ENCODE results near the gene GPR18. TPM values are rescaled to one million over a fixed set of nuclear protein-coding genes. Genes with fewer than 3 reads are reported as not detected.

GPR18 gene
- total RNA-seq, 1 experiment from 2014 or later = not detected

- TF ChIP-seq, protein P1, sequence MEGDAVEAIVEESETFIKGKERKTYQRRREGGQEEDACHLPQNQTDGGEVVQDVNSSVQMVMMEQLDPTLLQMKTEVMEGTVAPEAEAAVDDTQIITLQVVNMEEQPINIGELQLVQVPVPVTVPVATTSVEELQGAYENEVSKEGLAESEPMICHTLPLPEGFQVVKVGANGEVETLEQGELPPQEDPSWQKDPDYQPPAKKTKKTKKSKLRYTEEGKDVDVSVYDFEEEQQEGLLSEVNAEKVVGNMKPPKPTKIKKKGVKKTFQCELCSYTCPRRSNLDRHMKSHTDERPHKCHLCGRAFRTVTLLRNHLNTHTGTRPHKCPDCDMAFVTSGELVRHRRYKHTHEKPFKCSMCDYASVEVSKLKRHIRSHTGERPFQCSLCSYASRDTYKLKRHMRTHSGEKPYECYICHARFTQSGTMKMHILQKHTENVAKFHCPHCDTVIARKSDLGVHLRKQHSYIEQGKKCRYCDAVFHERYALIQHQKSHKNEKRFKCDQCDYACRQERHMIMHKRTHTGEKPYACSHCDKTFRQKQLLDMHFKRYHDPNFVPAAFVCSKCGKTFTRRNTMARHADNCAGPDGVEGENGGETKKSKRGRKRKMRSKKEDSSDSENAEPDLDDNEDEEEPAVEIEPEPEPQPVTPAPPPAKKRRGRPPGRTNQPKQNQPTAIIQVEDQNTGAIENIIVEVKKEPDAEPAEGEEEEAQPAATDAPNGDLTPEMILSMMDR (IDR thresholded peaks at IDR 0.05 in 2 of 3, conservative IDR thresholded peaks at IDR 0.05 in 1 of 3; ENCODE audit: borderline replicate concordance in 1 of 3, insufficient read depth in 1 of 3, low read depth in 2 of 3, low read length in 2 of 3) = no peak
- TF ChIP-seq ZNF274 (IDR thresholded peaks at IDR 0.05; ENCODE audit: low read depth, low read length) (no peak), CBX3 (IDR thresholded peaks at IDR 0.05; ENCODE audit: low read depth) (no peak), RAD21 (IDR thresholded peaks at IDR 0.05; ENCODE audit: low read depth) (no peak), TCF7L2 (IDR thresholded peaks at IDR 0.05; ENCODE audit: borderline replicate concordance, extremely low read depth, insufficient read depth, insufficient read length) (no peak), SRF (IDR thresholded peaks at IDR 0.05; ENCODE audit: low read depth) (no peak)
Observed at GRCh38 chr13:99298056-99298455, 39.9 kb upstream of the GPR18 start (continued).

DNA sequence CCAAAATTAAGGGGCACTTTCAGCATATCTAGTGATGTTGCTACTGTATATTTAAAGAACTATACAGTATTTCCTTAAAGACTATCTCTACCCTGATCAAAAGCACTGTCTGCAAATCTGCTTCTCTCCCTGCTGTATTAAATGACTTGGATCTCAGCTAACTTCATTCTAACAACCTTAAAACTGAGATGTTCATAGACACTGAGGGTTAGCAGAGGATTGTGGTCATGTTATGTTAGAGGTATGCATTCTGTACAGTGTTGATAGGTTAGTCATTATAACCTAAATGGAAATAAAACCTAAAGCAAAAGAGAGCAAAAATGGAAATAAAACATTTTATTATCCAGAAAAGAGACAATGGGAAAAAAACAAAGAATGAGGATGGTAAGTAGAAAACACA is 39.2 kb upstream of the GPR18 start:
- TF ChIP-seq RAD21 (IDR thresholded peaks at IDR 0.05; ENCODE audit: low read depth) = no peak
- TF ChIP-seq ATF3 (IDR thresholded peaks at IDR 0.05) = no peak
- no peak for TF ChIP-seq SIN3A (IDR thresholded peaks at IDR 0.05; ENCODE audit: low read depth)
- no peak for TF ChIP-seq REST (IDR thresholded peaks at IDR 0.05; ENCODE audit: low read depth)
- no peak for TF ChIP-seq POLR2A (IDR thresholded peaks at IDR 0.05; ENCODE audit: borderline replicate concordance, extremely low read depth, insufficient read depth, insufficient read length)
- no peak for TF ChIP-seq ELF1 (IDR thresholded peaks at IDR 0.05; ENCODE audit: borderline replicate concordance, low read depth)
- no peak for TF ChIP-seq ZNF274 (IDR thresholded peaks at IDR 0.05; ENCODE audit: low read depth, low read length)
- no peak for TF ChIP-seq FOSL1 (IDR thresholded peaks at IDR 0.05; ENCODE audit: low read depth)
- no peak for TF ChIP-seq JUND (IDR thresholded peaks at IDR 0.05)
- TF ChIP-seq YY1 (IDR thresholded peaks at IDR 0.05; ENCODE audit: extremely low read depth, insufficient replicate concordance, low read depth, low read length) = no peak
- no peak for TF ChIP-seq ZFX (IDR thresholded peaks at IDR 0.05)
- POLR2A ChIA-PET = no interaction called here
- no peak for ATAC-seq
- H3K4me1 ChIP-seq (ENCODE audit: control insufficient read depth in 1 of 2, insufficient read depth in 2 of 2, low read length in 2 of 2) = peaks cover 0 to 6% of the 10 kb centered on the region in 2 experiments; a peak in 1 of 4 replicates
- no peaks in the 10 kb centered on the region for H4K20me1 ChIP-seq (ENCODE audit: insufficient read depth)
- no peak overlapping the region for H3K4me3 ChIP-seq (replicated peaks in 1 of 2; ENCODE audit: low read depth in 1 of 2, low read length in 2 of 2)
- no peak overlapping the region for H2AFZ ChIP-seq (ENCODE audit: low read depth, low read length, poor library complexity, severe bottlenecking)
- BruUV-seq (replicated peaks) = no TSS peak
- no peak overlapping the region for H3K9ac ChIP-seq (ENCODE audit: low read length)
- H3K79me2 ChIP-seq (ENCODE audit: insufficient read depth, low read length) = peaks cover 14% of the 10 kb centered on the region; the same call in 1 of the 2 replicates
- H3K9me2 ChIP-seq (ENCODE audit: insufficient read depth) = no peaks in the 10 kb centered on the region
- H3K4me2 ChIP-seq (ENCODE audit: low read length) = no peak overlapping the region
- DNase-seq (ENCODE audit: low read depth, low spot score) = no peak
- CTCF ChIA-PET = no interaction called here
- H3K27ac ChIP-seq (ENCODE audit: low read depth, low read length) = no peak overlapping the region
- no peaks in the 10 kb centered on the region for H3K27me3 ChIP-seq (ENCODE audit: insufficient read depth, low read length)
- H3K36me3 ChIP-seq (ENCODE audit: control insufficient read depth in 1 of 2, insufficient read depth in 2 of 2, low read length in 2 of 2) = no peaks in the 10 kb centered on the region; a peak in 1 of 4 replicates
- H3K9me3 ChIP-seq (ENCODE audit: control insufficient read depth in 1 of 2, insufficient read depth in 1 of 2, low read depth in 1 of 2, low read length in 2 of 2) = no peaks in the 10 kb centered on the region; a peak in 1 of 4 replicates
- RAD21 ChIA-PET (ENCODE audit: low non-redundant PET in 1 of 2, low total read pairs in 2 of 2, uncharacterized antibody in 2 of 2, unreplicated experiment in 2 of 2) = no interaction called here
- intact Hi-C loops (cut with micrococcal nuclease) = no loop called here
